Thoracic aorta (tissue), 2 donors: Measurements from ENCODE around the gene CUBN. TPM values are rescaled to one million over a fixed set of nuclear protein-coding genes. Genes with fewer than 3 reads are reported as not detected.
"Not testable (repeated sequence)": the region's sequence is repeated elsewhere in the genome, so short reads cannot be mapped to it uniquely, and the experiment has no call there.

Experiments used
- ATAC-seq: fragments of 150-250 bp; one replicate; pipeline ENCODE4 v1.8.0; 2017; ENCODE audit warnings: low read depth; ENCODE audit not compliant: insufficient number of reproducible peaks, low FRiP score
- DNase-seq: peaks from one replicate; pipeline ENCODE4 v3.0.0-alpha.2; 2020; ENCODE audit warnings: low spot score
- H3K27ac ChIP-seq, 2 donors: fragments of 200-600 bp; sonication (generic); 1 replicate in 1 of 2; 2 replicates in 1 of 2; pipeline ENCODE4 v1.5.1; 2016; ENCODE audit warnings: mild to moderate bottlenecking in 2 of 2, moderate library complexity in 2 of 2
- H3K27me3 ChIP-seq: fragments of 200-600 bp; sonication (generic); replicated peaks from 2 replicates; pipeline ENCODE4 v1.6.0; 2016; ENCODE audit warnings: mild to moderate bottlenecking; ENCODE audit not compliant: insufficient read depth
- H3K36me3 ChIP-seq: fragments of 200-600 bp; sonication (generic); one replicate; pipeline ENCODE4 v1.5.1; 2016
- H3K4me1 ChIP-seq, 2 donors: fragments of 200-600 bp; sonication (generic); 1 replicate in 1 of 2; 2 replicates in 1 of 2; pipeline versions ENCODE4 v1.5.1 to v1.6.0; 2016; ENCODE audit warnings: low read depth in 2 of 2, mild to moderate bottlenecking in 1 of 2; ENCODE audit not compliant: control insufficient read depth in 1 of 2
- H3K4me3 ChIP-seq: fragments of 200-600 bp; sonication (generic); 2 replicates; pipeline ENCODE4 v1.5.1; 2016; ENCODE audit warnings: mild to moderate bottlenecking
- H3K9me3 ChIP-seq: fragments of 200-600 bp; sonication (generic); 2 replicates; pipeline ENCODE4 v1.5.1; 2016
- total RNA-seq, 2 donors: library from RNA; depleted of rRNA; stranded (reverse); fragments of >200 nt; gene quantifications; one replicate each; pipeline versions ENCODE4 v1.1.0 to v1.2.3, GENCODE V29; 2016
- TF ChIP-seq, protein P1 (sequence below): fragments of 200-600 bp; sonication (generic); IDR thresholded peaks from one replicate; pipeline ENCODE4 v1.5.1; 2019; ENCODE audit warnings: antibody characterized with exemption

CUBN gene
- total RNA-seq, 2 donors from 2014 or later = 4.1 to 4.6 TPM

- H3K4me3 ChIP-seq = no peak overlapping the region
- TF ChIP-seq, protein P1, sequence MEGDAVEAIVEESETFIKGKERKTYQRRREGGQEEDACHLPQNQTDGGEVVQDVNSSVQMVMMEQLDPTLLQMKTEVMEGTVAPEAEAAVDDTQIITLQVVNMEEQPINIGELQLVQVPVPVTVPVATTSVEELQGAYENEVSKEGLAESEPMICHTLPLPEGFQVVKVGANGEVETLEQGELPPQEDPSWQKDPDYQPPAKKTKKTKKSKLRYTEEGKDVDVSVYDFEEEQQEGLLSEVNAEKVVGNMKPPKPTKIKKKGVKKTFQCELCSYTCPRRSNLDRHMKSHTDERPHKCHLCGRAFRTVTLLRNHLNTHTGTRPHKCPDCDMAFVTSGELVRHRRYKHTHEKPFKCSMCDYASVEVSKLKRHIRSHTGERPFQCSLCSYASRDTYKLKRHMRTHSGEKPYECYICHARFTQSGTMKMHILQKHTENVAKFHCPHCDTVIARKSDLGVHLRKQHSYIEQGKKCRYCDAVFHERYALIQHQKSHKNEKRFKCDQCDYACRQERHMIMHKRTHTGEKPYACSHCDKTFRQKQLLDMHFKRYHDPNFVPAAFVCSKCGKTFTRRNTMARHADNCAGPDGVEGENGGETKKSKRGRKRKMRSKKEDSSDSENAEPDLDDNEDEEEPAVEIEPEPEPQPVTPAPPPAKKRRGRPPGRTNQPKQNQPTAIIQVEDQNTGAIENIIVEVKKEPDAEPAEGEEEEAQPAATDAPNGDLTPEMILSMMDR = no peak
- no peaks in the 10 kb centered on the region for H3K36me3 ChIP-seq
- no peak overlapping the region for H3K27ac ChIP-seq
- H3K9me3 ChIP-seq = no peaks in the 10 kb centered on the region
- ATAC-seq (no peak), DNase-seq (no peak)
- H3K4me1 ChIP-seq = peaks cover 0 to 11% of the 10 kb centered on the region in 2 donors
- H3K27me3 ChIP-seq = no peaks in the 10 kb centered on the region
These were observed 9.8 kb downstream of the CUBN start for GRCh38 chr10:17119845-17120244.

DNA sequence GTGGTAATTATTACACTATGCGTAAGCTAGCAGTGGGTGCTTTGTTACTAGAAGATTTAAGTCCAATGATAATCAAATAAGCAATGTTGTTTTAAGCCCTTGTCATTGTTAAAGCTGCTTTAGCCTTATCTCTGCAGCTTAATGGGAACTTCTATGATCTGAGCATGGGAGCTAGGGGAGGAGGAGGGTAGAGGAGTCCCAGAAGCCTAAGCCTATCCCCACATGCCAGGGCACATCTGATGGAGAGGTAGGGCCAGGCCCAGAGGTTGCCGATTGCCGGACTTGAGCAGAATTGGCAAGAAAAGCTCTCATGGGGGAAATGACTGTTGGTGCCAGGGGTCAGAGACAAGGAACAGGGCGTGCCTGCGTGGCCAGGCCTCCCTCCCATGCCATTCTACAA is 13.4 kb downstream of the CUBN start:
- Histone ChIP-seq H3K9me3 (no peaks in the 10 kb centered on the region), H3K27me3 (no peaks in the 10 kb centered on the region), H3K36me3 (no peaks in the 10 kb centered on the region), H3K27ac (no peak overlapping the region), H3K4me3 (no peak overlapping the region), H3K4me1 (peaks cover 0 to 20% of the 10 kb centered on the region in 2 donors)
- ATAC-seq = no peak
- TF ChIP-seq, protein P1 = no peak
- DNase-seq = no peak

DNA sequence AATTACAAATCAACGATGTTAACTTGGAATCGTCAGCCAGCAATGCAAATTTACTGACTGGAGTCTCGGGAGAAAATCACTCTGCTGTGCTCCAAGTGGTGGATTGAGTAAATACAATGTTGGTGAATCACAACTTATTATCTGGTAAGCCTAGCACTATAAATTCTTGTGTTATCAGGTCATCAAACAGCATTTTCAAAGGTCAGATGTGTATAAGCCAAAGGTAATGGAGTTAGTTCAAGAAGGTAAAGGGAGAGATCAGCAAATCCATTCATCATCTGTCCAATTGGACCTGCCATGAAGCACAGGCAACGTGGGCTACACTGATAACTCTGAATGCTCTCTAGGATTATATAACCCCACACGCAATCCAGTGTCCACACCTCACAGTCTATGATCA is 13.9 kb downstream of the CUBN start:
- DNase-seq (no peak), ATAC-seq (no peak)
- no peak overlapping the region for H3K4me3 ChIP-seq
- H3K27ac ChIP-seq = peak overlapping the region in 1 of 2 donors; percentile 40
- no peaks in the 10 kb centered on the region for H3K9me3 ChIP-seq
- no peaks in the 10 kb centered on the region for H3K27me3 ChIP-seq
- H3K4me1 ChIP-seq = peaks cover 0 to 20% of the 10 kb centered on the region in 2 donors
- TF ChIP-seq, protein P1 = no peak
- H3K36me3 ChIP-seq = no peaks in the 10 kb centered on the region

GRCh38 chr10:17114878-17115444 is 14.7 kb downstream of the CUBN start:
- not testable (repeated sequence) for H3K27me3 ChIP-seq, H3K4me3 ChIP-seq, H3K36me3 ChIP-seq, H3K9me3 ChIP-seq, DNase-seq, ATAC-seq
- Histone ChIP-seq H3K27ac (peak overlapping the region; percentile 40 to 53), H3K4me1 (peaks cover 0 to 20% of the 10 kb centered on the region in 2 donors)

GRCh38 chr10:17113889-17114540 is 15.6 kb downstream of the CUBN start:
- H3K9me3 ChIP-seq = no peaks in the 10 kb centered on the region
- ATAC-seq = no peak
- no peaks in the 10 kb centered on the region for H3K27me3 ChIP-seq
- no peaks in the 10 kb centered on the region for H3K36me3 ChIP-seq
- no peak overlapping the region for H3K4me3 ChIP-seq
- H3K27ac ChIP-seq = peak overlapping the region; percentile 40 to 53
- H3K4me1 ChIP-seq = peaks cover 0 to 20% of the 10 kb centered on the region in 2 donors
- DNase-seq = no peak
- TF ChIP-seq, protein P1 = no peak
